Measurements from ENCODE around the gene DIAPH2.

DNA sequence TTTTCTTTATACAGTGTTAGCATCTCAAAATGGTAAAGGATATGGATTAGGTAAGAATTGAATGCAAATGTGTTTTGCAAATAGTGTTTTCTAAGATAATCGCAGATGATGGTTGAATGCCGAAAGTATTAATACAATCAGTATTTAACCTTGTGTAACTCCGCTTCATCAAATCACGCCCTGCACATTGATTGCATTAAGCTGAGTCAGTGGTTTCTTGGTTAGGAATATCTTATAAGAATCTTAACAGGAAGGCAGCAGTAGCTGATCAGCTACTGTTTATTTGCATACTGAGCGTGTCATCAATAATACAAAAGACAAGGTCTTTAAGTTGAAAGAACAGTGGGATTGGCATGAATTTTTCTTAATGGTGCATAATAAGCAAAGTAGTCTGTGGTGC is 744.5 kb downstream of the DIAPH2 start:
- TF ChIP-seq, protein P1, sequence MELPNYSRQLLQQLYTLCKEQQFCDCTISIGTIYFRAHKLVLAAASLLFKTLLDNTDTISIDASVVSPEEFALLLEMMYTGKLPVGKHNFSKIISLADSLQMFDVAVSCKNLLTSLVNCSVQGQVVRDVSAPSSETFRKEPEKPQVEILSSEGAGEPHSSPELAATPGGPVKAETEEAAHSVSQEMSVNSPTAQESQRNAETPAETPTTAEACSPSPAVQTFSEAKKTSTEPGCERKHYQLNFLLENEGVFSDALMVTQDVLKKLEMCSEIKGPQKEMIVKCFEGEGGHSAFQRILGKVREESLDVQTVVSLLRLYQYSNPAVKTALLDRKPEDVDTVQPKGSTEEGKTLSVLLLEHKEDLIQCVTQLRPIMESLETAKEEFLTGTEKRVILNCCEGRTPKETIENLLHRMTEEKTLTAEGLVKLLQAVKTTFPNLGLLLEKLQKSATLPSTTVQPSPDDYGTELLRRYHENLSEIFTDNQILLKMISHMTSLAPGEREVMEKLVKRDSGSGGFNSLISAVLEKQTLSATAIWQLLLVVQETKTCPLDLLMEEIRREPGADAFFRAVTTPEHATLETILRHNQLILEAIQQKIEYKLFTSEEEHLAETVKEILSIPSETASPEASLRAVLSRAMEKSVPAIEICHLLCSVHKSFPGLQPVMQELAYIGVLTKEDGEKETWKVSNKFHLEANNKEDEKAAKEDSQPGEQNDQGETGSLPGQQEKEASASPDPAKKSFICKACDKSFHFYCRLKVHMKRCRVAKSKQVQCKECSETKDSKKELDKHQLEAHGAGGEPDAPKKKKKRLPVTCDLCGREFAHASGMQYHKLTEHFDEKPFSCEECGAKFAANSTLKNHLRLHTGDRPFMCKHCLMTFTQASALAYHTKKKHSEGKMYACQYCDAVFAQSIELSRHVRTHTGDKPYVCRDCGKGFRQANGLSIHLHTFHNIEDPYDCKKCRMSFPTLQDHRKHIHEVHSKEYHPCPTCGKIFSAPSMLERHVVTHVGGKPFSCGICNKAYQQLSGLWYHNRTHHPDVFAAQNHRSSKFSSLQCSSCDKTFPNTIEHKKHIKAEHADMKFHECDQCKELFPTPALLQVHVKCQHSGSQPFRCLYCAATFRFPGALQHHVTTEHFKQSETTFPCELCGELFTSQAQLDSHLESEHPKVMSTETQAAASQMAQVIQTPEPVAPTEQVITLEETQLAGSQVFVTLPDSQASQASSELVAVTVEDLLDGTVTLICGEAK (IDR thresholded peaks at IDR 0.05) = no peak
- TF ChIP-seq, protein P1 (CRISPR knock-in tag; IDR thresholded peaks at IDR 0.05) = no peak
- no peak for TF ChIP-seq DNMT1 (IDR thresholded peaks at IDR 0.05)
- TF ChIP-seq HNRNPL (IDR thresholded peaks at IDR 0.05; ENCODE audit: low read depth, low read length) = no peak
- TF ChIP-seq, protein P2, sequence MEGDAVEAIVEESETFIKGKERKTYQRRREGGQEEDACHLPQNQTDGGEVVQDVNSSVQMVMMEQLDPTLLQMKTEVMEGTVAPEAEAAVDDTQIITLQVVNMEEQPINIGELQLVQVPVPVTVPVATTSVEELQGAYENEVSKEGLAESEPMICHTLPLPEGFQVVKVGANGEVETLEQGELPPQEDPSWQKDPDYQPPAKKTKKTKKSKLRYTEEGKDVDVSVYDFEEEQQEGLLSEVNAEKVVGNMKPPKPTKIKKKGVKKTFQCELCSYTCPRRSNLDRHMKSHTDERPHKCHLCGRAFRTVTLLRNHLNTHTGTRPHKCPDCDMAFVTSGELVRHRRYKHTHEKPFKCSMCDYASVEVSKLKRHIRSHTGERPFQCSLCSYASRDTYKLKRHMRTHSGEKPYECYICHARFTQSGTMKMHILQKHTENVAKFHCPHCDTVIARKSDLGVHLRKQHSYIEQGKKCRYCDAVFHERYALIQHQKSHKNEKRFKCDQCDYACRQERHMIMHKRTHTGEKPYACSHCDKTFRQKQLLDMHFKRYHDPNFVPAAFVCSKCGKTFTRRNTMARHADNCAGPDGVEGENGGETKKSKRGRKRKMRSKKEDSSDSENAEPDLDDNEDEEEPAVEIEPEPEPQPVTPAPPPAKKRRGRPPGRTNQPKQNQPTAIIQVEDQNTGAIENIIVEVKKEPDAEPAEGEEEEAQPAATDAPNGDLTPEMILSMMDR (IDR thresholded peaks at IDR 0.05 in 2 of 3, conservative IDR thresholded peaks at IDR 0.05 in 1 of 3; ENCODE audit: insufficient read depth in 2 of 3, low read depth in 1 of 3, low read length in 3 of 3) = no peak
- TF ChIP-seq, protein P3, sequence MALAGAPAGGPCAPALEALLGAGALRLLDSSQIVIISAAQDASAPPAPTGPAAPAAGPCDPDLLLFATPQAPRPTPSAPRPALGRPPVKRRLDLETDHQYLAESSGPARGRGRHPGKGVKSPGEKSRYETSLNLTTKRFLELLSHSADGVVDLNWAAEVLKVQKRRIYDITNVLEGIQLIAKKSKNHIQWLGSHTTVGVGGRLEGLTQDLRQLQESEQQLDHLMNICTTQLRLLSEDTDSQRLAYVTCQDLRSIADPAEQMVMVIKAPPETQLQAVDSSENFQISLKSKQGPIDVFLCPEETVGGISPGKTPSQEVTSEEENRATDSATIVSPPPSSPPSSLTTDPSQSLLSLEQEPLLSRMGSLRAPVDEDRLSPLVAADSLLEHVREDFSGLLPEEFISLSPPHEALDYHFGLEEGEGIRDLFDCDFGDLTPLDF (CRISPR knock-in tag; IDR thresholded peaks at IDR 0.05) = no peak
- TF ChIP-seq EP300 (IDR thresholded peaks at IDR 0.05; ENCODE audit: low read length) = no peak
- no peak for TF ChIP-seq POLR2AphosphoS2 (IDR thresholded peaks at IDR 0.05; ENCODE audit: low read length)
- TF ChIP-seq MTA3 (IDR thresholded peaks at IDR 0.05; ENCODE audit: borderline replicate concordance) = no peak
- TF ChIP-seq, protein P4, sequence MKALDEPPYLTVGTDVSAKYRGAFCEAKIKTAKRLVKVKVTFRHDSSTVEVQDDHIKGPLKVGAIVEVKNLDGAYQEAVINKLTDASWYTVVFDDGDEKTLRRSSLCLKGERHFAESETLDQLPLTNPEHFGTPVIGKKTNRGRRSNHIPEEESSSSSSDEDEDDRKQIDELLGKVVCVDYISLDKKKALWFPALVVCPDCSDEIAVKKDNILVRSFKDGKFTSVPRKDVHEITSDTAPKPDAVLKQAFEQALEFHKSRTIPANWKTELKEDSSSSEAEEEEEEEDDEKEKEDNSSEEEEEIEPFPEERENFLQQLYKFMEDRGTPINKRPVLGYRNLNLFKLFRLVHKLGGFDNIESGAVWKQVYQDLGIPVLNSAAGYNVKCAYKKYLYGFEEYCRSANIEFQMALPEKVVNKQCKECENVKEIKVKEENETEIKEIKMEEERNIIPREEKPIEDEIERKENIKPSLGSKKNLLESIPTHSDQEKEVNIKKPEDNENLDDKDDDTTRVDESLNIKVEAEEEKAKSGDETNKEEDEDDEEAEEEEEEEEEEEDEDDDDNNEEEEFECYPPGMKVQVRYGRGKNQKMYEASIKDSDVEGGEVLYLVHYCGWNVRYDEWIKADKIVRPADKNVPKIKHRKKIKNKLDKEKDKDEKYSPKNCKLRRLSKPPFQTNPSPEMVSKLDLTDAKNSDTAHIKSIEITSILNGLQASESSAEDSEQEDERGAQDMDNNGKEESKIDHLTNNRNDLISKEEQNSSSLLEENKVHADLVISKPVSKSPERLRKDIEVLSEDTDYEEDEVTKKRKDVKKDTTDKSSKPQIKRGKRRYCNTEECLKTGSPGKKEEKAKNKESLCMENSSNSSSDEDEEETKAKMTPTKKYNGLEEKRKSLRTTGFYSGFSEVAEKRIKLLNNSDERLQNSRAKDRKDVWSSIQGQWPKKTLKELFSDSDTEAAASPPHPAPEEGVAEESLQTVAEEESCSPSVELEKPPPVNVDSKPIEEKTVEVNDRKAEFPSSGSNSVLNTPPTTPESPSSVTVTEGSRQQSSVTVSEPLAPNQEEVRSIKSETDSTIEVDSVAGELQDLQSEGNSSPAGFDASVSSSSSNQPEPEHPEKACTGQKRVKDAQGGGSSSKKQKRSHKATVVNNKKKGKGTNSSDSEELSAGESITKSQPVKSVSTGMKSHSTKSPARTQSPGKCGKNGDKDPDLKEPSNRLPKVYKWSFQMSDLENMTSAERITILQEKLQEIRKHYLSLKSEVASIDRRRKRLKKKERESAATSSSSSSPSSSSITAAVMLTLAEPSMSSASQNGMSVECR (CRISPR knock-in tag; IDR thresholded peaks at IDR 0.05) = no peak
